Activated CD8-positive, alpha-beta memory T cell treated with anti-CD3 and anti-CD28 coated beads, Interleukin-2, amount 50 U/mL, for 1 hour (primary cell): ENCODE data around the gene PAQR4.

Experiments
- DNase-seq: peaks from one replicate; pipeline ENCODE4 v3.0.0-alpha.2; 2020; ENCODE audit errors: extremely low read depth

PAQR4 gene

GRCh38 chr16:2964475-2965336 is 4.4 kb upstream of the PAQR4 start:
- no peak for DNase-seq

- no peak for DNase-seq
These were observed 2.9 kb upstream of the PAQR4 start for GRCh38 chr16:2966043-2966807.

DNA sequence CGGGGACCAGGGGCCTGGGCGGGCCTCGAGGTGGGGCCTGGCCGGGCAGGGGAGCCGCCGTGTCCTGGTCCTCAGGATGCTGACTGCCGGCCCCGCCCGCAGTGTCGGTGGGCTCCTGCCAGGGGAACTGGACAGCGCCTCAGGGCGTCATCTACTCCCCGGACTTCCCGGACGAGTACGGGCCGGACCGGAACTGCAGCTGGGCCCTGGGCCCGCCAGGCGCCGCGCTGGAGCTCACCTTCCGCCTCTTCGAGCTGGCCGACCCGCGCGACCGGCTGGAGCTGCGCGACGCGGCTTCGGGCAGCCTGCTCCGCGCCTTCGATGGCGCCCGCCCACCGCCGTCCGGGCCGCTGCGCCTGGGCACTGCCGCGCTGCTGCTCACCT is 2.3 kb upstream of the PAQR4 start:
- no peak for DNase-seq

DNA sequence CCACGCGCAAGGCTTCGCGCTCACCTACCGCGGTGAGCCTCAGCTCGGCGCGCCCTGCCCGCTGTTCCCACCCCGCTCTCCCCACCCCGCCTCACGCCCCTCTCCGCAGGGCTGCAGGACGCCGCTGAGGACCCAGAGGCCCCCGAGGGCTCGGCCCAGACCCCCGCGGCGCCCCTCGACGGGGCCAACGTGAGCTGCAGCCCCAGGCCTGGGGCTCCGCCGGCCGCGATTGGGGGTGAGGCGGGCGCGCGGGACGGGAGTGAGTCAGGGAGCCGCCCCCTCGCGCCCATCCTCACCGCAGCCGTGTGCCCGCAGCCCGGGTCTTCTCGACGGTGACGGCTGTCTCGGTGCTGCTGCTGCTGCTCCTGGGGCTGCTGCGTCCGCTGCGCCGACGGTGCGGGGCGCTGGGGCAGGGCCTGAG is 1.9 kb upstream of the PAQR4 start:
- no peak for DNase-seq

GRCh38 chr16:2967721-2968161 is 1.4 kb upstream of the PAQR4 start:
- DNase-seq: no peak

- DNase-seq: no peak
These were observed 795 bp upstream of the PAQR4 start for GRCh38 chr16:2968368-2968737.

- DNase-seq: no peak
These were observed 685 bp downstream of the PAQR4 start for GRCh38 chr16:2969545-2970521.

GRCh38 chr16:2970563-2970962 is 1.4 kb downstream of the PAQR4 start:
- no peak for DNase-seq

DNA sequence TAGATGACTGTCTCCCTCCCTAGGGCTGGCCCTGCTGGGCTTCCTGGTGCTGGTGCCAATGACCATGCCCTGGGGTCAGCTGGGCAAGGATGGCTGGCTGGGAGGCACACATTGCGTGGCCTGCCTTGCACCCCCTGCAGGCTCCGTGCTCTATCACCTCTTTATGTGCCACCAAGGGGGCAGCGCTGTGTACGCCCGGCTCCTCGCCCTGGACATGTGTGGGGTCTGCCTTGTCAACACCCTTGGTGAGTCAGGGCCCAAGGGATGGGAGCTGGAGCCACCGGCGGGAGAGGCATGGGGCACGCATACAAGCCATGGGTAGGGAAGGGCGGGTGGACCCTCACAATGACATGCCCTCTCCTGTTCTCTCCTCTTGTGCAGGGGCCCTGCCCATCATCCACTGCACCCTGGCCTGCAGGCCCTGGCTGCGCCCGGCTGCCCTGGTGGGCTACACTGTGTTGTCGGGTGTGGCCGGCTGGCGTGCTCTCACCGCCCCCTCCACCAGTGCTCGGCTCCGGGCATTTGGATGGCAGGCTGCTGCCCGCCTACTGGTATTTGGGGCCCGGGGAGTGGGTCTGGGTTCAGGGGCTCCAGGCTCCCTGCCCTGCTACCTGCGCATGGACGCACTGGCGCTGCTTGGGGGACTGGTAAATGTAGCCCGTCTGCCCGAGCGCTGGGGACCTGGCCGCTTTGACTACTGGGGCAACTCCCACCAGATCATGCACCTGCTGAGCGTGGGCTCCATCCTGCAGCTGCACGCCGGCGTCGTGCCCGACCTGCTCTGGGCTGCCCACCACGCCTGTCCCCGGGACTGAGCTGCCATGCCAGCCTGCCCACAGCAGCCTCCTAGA is 2.2 kb downstream of the PAQR4 start:
- no peak for DNase-seq

DNA sequence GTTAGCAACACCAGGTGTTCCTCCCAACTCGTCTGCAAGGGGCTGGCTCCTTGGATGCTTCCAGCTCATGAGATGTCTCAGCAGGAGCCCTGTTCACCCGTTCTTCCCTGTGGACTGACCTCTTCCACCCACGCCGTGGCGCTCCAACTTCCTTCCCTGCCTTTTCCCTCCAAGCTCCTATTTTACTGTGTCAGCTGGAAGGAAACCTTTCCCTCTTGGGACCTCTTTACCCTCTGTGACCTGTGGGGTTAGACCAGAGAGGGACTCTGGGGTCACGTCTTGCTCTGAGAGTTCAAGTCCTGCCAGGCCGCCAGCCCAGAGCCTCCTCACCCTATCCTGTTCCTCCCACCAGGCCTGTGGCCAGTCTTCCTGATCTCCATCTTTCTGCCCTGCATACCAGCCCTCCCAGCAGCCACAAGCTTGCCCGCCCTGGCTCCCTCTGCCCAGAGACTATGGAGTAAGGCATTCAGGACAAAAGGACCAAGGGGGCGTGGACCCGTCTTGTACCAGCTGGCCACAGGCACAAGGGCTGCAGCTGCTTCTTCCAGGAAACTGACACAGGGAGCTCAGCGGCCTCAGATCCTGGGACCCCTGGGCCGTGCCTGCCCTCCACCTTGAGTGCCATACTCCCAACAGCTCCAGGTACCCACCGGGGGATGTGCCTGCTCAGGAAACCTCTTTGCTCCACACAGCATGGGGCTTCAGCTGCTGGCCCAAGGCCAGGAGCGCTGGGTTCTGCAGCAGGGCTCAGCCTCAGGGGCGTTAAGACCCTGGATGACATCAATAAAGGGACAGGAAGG is 3.0 kb downstream of the PAQR4 start:
- DNase-seq: no peak

DNA sequence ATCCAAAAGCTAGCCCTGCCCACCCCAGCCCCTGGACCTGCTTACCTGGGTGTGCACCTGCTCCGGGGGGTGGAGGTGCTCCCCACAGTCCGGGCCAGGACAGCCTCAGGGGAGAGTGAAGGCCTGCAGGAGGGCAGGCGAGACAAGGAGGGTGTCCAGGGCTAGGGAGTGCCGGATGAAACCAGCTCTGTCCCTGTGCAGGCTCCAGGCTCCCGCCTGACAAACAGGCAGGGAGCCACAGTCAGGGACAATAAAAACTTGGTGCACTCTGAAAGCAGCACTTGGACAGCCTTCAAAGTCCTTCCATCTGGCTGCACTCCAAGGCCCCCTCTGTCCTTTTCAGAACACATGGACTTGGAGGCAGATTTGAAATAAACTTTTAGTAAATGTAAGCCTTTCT is 3.9 kb downstream of the PAQR4 start:
- DNase-seq: no peak

GRCh38 chr16:2973605-2974318 is 4.6 kb downstream of the PAQR4 start:
- DNase-seq: no peak

DNA sequence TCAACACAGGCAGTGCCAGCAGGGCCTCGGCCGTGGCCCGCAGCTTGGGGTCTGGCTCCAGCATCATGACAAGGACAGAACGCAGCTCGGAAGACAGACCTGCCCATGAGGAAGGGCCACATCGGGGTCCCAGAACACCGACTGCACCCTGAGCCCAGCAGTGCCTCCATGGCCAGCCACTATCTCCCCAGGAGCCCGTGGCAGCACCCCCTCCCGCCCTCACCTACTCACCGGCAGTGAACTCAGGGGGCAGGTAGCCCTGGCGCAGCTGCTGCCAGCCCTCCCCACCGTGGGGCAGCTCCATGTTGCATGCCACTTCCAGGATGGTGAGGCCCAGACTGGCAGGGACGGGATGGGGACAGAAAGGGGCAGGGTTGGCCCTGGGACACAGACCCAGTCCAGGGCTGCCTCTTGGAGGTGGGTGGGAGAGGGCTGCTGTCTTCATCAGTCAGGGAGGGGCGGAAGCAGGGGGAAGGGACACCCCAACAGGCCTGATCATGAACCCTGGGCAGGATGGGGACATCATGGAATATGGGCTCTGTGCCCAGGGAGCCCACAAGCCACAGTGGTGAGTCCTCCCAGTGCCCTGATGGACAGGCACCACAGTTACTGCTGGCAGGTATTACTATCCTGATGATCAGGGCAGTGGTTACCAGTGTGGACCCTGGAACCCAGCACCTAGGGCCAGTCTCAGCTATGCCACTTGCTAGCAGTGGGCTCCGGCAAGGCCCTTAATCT is 5.3 kb downstream of the PAQR4 start:
- DNase-seq: no peak

DNA sequence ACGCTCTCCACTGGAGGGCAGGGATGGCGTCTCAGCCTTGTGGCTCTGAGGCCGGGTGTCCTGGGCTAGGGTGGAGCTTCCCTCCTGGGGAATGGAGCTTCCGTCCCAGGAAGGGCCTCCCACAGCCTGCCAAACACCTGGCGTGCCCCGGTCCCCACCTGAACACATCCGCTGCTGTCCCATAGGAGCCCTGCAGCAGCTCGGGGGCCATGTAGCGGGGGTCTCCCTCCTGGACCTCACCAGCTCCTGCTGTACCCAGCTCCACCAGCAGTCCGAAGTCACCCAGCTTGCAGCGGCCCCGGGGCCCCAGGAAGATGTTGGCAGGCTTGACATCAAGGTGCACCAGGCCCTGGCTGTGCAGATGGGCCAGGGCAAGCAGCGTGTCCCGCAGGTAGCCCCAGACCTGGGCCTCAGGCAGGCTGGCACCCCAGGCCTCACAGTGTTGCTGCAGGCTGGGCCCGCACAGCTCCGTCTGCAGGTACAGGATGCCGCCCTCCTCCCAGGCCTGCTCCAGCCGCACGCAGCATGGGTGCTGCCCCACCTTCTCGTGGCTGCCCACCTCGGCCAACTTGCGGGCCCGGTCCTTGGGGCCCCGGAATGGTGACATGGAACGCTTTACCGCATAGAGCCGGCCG is 6.1 kb downstream of the PAQR4 start:
- DNase-seq: no peak

DNA sequence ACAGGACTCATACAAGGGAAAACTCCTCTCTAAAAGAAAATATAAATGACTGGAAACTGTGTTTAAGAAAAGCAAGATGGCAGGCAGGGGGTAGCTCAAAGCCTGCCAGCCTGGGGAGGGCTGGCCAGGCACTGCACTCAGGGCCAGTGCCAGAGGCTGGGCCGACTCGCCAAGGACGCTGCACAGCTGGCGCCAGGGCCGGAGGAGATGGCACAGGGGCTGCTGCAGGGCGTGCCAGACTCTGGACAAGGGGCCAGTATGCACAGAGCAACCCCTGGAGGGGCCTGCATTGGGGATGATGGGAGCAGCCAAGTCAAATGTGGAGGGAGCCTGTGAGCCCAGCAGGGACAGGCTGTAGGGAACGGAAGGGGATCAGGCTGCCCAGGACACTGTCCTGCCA is 7.1 kb downstream of the PAQR4 start:
- no peak for DNase-seq

DNA sequence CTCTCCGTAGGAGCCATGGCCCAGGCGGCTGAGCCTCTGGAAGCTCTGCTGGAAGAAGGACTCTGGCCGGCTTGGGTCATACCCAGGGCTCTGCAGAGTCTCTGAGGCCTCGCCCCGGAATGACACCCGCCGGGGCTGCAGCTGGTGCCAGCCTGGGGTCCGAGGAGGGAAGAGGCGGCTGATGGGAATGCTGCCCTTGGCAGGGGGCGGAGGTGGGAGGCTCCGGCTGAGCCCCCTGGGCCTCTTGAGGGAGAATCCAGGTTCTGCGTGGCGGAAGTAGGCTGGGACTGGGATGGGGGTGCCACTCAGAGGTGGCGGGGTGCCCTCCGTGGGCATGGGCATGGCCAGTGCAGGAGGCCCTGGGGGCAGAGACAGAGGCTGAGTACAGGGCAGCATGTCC is 7.5 kb downstream of the PAQR4 start:
- DNase-seq: no peak

DNA sequence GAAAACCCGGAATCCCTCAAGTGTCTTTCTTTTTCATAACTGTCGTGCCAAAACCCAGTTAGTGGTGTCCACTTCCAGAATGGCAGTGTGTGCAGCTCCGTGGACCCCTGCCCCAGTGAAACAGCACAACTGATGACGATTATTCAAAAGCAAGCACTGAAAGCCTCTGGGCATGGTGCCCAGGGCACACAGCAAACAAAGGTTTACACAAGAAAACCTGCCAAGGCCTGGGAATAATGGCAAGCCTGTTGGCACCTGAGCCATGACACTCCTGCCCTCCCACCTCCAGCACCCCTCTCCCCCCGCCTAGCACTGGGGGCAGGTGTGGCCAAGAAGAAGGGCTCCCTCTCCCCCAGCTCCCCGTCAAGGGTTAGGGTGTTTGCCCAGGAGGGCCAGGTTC is 8.3 kb downstream of the PAQR4 start:
- DNase-seq: no peak

DNA sequence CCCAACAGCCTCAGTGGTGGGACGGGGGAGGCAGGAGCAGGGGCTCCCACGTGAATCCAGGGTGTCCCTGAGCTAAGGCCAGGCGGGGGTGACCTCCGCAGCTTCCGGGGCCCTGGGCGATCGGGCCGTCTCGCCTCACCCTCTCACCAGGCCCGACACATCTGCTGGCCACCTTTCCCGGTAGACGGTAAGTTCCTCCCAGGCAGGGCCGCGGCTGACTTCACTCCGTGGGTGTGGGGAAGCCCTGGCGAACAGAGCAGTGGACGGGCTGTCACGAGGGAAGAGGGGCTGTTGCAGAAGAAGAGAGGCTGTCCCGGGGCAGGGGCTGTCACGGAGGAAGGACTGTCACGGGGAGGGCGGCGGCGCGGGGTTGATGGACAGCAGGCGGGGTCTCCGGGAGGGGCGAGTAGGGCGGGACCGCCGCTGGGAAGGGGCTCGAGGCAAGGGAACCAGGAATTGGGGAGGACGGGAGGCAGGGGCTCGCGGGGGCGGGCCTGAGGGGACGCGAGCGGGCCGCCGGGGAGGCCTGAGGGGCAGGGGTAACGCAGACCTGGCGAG is 10.6 kb downstream of the PAQR4 start:
- no peak for DNase-seq
